Transverse colon (tissue), 3 donors: ENCODE measurements around the gene ANKIB1.

Source experiments
- POLR2A ChIP-seq: fragments of 450-650 bp; IDR thresholded peaks from one replicate; pipeline ENCODE4 v1.6.1; 2016; ENCODE audit warnings: antibody characterized with exemption, mild to moderate bottlenecking, moderate library complexity
- TF ChIP-seq, protein P1 (sequence below), 5 experiments: fragments of 200-600 bp in 3 of 5; fragments of 450-650 bp in 2 of 5; sonication (generic) in 3 of 5; IDR thresholded peaks; 1 replicate in 2 of 5; 2 replicates in 3 of 5; pipeline ENCODE4 v1.5.1; 2016 to 2017; ENCODE audit warnings: antibody characterized with exemption in 5 of 5, inconsistent platforms in 3 of 5, mild to moderate bottlenecking in 2 of 5, moderate library complexity in 1 of 5

- TF ChIP-seq POLR2A, result no peak
- TF ChIP-seq, protein P1, sequence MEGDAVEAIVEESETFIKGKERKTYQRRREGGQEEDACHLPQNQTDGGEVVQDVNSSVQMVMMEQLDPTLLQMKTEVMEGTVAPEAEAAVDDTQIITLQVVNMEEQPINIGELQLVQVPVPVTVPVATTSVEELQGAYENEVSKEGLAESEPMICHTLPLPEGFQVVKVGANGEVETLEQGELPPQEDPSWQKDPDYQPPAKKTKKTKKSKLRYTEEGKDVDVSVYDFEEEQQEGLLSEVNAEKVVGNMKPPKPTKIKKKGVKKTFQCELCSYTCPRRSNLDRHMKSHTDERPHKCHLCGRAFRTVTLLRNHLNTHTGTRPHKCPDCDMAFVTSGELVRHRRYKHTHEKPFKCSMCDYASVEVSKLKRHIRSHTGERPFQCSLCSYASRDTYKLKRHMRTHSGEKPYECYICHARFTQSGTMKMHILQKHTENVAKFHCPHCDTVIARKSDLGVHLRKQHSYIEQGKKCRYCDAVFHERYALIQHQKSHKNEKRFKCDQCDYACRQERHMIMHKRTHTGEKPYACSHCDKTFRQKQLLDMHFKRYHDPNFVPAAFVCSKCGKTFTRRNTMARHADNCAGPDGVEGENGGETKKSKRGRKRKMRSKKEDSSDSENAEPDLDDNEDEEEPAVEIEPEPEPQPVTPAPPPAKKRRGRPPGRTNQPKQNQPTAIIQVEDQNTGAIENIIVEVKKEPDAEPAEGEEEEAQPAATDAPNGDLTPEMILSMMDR (IDR thresholded peaks at IDR 0.05), result no peak
Measured at GRCh38 chr7:92228100-92228499, 17.7 kb upstream of the ANKIB1 start.
